NCI-H748 treated with DMSO at 0.1 percent for 48 hours (cell line): ENCODE data around the gene TNRC6B.
"Not testable (repeated sequence)": the region's sequence is repeated elsewhere in the genome, so short reads cannot be mapped to it uniquely, and the experiment has no call there.

ENCODE experiments used
- DNase-seq: peaks from one replicate; lab custom pipeline; 2025; lab: John Stamatoyannopoulos, UW

Gene TNRC6B

GRCh38 chr22:40367342-40367741 lies 189.6 kb downstream of the TNRC6B start:
- DNase-seq = no peak

- DNase-seq = no peak
Measured at GRCh38 chr22:40368016-40368415, 190.3 kb downstream of the TNRC6B start.

- DNase-seq = no peak
Measured at GRCh38 chr22:40368836-40369235, 191.1 kb downstream of the TNRC6B start.

- DNase-seq = no peak
Measured at GRCh38 chr22:40374567-40374966, 196.8 kb downstream of the TNRC6B start.

- DNase-seq = no peak
Measured at GRCh38 chr22:40376149-40376548, 198.4 kb downstream of the TNRC6B start.

GRCh38 chr22:40377931-40378330 lies 200.2 kb downstream of the TNRC6B start:
- no peak for DNase-seq

GRCh38 chr22:40378448-40378847 lies 200.7 kb downstream of the TNRC6B start:
- DNase-seq = not testable (repeated sequence)

GRCh38 chr22:40381461-40381860 lies 203.7 kb downstream of the TNRC6B start:
- DNase-seq = no peak

GRCh38 chr22:40383905-40384304 lies 206.2 kb downstream of the TNRC6B start:
- DNase-seq = no peak

- no peak for DNase-seq
Measured at GRCh38 chr22:40385036-40385782, 207.5 kb downstream of the TNRC6B start.
